RPMI7951 (cell line): ENCODE results near the gene PLPP2. TPM values are rescaled to one million over a fixed set of nuclear protein-coding genes. Genes with fewer than 3 reads are reported as not detected.

ENCODE experiments used
- DNase-seq: peaks from one replicate; pipeline ENCODE4 v3.0.0-alpha.2; 2012; ENCODE audit warnings: low read depth
- total RNA-seq: library from RNA; depleted of rRNA; stranded (reverse); fragments of >200 nt; shearing (Covaris generic); gene quantifications from 2 replicates; pipeline ENCODE4 v1.2.3, GENCODE V29; 2014

The PLPP2 gene
- total RNA-seq, 1 experiment from 2014 or later, result 0.48 TPM

DNA sequence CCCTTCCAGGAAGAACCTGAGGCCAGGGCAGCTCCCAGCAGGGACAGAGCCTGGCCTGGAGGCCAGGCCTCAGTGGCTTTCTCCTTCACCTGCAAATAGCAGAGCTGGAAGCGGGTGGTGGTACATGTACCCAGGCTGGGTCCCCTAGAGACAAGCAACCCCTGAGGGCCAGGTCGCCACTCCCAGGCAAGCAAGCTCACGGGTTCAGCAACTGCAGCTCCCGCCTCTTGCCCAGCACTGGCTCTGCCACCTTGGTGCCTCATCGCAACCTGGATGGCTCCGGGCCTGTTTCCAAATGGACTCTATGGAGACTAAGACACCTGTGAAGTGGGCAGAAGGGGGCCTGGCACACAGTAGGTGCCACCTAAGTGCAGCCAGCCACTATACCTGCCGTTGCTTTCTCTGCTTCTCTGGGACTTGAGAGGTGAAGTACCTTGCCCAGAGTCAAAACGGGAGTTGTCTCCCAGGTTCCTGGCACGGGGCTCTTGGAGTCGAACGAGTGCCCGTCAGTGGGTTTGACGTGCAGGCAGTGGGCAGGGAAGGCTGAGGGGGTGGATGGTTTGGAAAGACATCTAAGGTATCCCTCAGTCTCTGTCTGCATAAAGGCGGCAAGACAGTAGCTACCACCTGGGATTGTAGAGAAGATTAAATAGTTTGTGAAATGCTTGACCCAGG lies 2.4 kb upstream of the PLPP2 start:
- no peak for DNase-seq

DNA sequence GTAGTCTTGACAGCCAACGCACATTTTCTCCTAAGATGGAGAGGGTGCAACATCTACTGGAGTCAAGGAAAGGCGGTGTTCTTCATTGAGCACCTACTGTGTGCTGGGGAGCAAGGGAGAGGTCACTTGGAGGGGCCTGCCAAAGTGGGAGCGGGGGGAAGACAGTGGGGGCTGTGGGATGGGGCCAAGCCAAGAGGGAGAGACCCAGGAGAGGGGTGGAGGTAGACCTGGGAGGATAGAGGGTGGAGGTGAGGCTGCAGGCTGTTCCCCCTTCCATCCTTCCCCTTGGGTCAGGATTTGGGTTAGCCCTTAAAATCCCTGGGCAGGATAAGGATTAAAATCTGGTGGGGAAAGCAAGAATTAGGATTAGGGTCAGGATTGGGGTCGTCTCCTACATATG lies 1.7 kb upstream of the PLPP2 start:
- DNase-seq, result no peak

DNA sequence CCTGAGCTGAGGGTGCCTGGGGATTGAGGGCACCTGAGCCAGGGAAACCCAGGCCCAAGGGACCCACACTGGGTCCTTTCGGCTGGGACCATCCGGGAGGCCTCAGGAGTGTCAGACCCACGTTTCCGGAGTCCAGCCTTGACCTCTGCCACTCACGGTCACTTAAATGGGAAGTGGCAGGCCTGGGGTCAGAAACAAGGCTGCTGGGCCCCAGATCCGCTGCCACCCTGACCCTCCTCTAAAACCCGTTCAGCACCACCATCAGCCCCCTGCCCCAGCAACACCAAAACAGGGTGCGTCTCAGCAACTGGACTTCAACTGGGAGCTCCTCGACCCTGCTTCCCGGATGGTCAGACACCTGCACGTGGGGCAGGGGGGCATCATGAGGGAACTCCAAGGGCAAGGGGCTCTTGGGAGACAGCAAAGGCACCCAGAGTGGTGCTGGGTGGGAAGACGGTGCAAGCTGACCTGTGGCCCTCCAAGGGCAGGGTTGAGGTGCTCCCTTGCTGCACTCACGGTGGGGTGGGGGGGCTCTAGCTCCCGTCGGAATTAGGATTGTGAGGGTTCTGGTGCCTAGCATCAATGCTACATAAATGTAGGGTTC lies 1.2 kb upstream of the PLPP2 start:
- no peak for DNase-seq

DNA sequence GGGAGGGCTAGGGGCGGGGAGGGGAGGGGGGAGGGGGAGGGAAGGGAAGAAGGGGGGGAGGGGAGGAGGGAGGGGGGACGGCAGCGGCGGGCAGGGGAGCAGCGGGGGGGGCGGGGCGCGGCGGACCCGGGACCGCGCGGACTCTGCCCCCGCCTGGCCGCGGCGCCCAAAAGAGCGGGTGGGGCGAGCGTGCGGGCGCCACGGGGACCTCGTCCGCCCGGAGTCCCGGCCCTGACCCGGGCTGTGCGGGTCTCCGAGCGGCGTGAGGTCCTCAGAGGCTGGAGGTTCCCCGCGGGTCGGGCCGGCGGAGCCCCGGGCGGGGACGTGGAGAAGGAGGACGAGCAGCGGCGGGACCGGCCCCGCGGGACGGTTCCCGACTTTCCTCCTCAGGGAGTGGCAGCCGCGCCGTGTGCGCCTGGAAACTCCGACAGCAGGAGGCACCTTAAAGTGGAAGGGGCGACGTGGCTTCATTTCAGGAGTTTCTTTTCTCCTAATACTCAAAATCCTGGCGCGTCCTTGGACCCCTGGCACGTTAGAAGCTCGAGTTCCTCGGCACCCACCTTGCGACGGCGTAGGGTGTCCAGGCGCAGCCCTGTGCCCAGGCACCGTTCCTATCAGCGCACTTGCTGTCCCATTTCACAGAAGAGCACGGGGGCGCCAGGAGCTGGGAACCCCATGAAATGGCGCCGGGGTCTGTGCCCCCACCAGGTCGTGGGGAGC lies 518 bp upstream of the PLPP2 start:
- no peak for DNase-seq

DNA sequence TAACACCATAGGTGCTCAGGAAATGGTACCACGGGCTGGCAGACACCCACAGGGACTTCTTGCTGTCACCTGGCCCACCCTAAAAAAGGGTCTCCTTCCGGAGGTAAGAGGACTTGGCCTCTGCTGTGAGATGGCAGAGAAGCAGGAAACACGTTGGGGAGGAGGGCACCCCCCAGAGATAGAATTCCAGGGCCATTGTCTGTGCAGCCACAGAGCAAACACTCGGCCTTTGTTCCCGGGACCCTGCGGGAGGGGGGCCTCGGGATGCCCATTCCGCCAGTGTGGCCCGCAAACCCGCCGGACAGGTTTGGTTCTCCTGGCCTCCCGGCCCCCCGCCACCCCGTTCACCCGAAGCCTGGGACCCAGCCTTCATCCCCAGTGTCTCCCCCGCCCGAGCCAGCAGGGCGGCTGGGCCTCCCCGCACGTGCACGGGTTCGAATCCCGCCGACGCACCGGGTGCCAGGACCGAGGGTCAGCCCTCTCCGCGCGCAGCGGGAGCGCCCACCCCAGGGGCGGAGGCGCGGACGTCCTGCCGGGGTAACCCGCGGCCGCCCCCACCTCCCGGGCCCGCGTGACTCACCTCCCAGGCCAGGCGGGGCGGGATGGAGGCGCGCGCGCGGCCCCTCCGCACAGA lies 714 bp downstream of the PLPP2 start:
- no peak for DNase-seq

DNA sequence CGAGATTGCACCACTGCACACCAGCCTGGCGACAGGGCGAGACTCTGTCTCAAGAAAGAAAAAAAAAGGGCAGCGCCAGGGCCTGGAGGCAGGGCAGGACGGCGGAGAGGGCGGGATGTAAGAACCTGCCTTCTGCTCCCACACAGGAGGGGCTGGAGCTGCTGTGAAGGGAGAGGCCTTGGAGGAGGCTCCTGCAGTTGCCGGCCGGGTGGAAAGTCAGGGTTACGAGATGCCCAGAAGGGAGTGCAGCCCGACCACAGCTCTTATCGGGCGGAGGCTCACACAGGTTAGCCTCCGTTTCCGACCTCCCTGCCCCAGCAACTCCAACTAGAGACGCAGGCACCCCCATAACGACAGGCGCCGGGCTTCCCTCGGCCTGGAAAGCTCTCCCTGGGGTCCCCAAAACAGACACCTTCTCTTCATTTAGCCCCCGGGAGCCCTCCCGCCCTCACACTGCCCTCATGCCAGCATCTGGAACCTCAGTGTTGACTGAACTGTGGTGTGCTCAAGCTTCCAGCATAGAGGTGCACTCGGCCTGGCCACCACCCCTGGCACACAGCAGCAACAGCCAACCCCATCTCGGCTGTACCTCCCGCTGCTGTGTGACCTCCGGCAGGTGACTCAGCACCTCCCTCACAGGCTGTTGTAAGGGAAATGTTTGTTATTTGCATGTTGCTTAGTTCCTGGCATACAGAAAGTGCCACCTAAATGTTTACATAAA lies 1.4 kb downstream of the PLPP2 start:
- DNase-seq, result peak; percentile 22

DNA sequence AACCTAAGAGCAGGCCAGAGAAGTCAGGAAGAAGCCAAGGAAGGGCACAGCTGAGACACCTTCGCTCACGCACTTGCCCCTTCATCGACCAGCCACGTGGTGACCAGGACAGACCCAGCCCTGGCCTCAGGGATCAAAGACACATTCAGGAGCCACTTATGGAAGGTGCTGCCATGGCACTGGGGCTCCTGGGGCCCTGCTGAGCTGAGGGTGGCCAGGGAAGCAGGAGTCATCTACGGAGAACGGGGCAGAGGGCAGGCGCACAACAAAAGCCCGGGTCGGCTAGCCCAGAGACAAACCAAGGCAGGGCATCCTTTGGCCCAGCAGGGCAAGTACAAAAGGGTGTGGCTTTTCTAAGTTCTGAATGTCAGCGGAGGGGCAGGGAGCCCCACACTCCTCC lies 2.3 kb downstream of the PLPP2 start:
- DNase-seq, result no peak

DNA sequence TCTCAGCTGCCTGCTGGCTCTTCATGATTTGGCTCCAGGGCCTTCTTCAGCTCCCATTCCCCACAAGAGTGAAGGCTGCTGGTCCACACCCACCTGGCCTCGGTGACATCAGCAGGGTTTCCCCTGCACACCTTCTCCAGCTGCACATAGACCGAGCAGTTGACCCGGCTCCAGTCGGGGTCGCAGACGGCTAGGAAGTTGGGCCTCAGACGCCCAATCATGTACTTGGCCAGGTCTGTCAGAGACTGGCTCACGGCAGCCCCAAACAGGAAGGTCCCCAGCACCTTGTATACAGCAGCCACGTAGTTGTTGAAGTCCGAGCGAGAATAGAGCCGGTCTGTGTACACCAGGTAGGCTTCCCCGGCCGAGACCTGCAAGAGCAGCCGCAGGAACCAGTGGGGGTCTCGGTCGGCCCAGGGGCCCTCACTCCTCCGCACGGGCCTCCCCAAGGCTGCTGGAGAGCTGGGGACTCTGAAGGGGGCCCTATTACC lies 3.8 kb downstream of the PLPP2 start:
- no peak for DNase-seq

DNA sequence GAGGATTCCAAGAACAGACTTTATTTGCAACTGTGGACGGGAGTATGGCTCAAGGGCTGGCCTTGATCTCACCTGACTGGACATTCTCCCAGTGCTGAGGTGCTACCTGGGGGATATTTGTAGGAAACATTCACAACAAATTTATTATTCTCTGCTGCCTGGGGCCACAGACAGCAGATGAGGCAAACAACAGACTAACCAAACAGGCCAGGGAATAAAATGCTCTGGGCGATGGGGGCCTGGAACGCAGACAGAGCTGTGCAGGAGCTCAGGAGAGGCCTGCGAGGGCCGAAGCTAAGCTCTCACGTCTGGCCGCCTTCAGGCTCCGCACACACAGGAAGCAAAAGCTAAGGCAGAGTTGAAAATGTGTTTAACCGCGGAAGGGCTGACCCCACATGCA lies 7.8 kb downstream of the PLPP2 start:
- DNase-seq, result no peak

DNA sequence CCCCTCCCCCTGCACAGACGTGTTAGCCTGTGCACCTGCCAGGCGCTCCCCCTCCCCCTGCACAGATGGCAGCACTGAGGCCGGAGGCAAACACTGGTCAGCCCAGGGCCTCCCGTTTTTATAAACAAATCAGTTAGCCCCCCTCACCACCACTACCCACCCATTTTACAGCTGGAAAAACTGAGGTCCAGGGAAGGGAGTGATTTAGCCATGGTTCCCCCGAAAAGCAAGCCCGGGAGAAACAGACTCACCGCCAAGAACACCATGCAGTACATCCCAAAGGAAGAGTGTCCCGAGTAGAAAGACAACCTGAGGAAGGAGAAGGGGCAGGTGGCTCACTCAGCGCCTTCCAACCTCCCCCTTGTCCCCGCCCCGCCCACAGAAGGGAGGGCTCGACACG lies 8.7 kb downstream of the PLPP2 start:
- no peak for DNase-seq

DNA sequence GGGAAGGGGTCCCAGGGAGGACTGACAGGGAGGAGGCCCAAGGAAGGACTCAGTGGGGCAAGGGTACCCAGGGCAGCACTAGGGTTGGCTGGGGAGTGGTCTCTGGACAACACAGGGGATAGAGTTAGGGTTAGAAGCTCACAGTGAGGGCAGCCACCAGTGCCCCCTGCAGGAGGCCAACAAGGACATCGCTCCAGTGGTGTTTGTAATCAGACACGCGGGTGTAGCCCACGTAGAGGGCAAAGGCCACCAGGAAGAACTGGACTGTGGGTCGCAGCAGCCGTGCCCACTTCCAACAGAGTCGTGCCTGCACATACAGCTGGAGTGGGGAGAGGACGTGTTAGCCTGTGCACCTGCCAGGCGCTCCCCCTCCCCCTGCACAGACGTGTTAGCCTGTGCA lies 9.2 kb downstream of the PLPP2 start:
- no peak for DNase-seq

DNA sequence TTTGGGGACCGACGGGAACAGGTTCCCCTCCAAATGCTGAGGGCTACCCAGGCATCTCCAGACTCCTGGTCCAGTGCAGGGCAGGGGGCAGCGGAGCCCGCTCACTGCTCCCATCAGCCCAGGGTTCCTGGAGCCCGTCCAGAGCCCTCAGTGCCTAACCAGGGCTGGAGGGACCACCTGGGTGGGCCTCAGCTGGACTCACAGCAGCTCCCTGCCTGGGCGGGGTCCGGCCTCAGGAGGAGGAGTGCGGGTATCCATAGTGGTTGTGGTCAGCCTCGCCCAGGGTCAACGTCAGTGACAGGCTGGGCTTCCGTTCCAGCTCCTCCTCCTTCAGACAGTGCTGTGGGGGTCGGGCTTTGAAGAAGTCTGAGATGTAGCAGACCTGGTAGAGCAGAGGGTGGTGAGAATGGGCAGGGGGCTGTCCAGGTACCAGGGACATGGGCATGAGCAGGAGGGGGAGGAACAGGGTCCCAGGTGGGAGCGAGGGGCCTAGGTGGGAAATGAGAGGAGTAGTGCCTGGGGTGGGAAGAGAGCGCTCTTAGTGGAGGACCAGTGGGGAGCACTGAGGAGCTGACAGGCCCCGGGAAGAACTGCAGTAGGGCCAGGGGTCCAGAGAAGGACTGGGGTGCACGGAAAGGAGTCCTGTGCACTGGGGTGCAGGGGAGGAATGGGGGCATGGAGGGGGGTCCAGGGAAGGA lies 9.9 kb downstream of the PLPP2 start:
- no peak for DNase-seq

DNA sequence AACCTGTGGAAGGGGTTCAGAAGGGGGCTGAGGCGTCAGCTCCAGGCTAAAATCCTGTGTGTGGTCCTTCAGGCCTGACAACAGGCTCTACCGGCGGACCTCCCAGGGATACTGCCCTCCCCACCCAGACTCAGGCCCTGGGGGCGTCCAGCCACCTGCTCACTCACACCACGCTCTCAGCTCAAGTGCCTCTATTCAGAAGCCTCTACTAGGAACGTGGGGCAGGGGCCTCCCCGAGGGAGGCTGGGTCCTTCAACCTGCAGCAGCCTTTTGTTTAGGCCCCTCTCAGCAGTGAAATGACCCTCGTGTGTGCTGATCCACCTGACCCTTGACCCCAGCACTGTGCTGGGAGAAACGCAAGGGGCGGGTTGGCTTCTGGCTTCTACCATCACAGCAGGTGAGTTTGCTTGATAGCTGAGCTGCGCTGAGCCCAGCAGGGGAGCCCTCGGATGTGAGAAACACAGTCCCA lies 10.6 kb downstream of the PLPP2 start:
- no peak for DNase-seq

DNA sequence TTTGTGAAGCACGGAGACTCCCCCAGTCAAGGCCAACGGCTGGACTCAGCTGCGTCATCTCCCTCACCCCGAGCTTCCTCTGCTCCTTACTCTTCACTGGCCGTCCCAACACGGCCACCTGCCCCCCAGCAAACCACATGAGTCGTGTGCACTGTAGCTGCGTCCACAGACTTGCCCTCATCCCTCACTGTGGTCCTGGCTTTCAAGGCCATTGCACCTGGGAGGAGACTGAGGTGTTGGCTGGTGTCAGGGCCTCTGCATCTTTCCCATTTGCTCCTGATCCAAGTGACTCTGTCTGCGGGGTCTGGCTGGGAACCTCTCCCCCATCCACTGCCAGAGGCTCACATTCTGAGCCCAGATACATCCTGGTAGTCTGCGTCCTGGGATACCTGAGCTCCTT lies 11.5 kb downstream of the PLPP2 start:
- no peak for DNase-seq

DNA sequence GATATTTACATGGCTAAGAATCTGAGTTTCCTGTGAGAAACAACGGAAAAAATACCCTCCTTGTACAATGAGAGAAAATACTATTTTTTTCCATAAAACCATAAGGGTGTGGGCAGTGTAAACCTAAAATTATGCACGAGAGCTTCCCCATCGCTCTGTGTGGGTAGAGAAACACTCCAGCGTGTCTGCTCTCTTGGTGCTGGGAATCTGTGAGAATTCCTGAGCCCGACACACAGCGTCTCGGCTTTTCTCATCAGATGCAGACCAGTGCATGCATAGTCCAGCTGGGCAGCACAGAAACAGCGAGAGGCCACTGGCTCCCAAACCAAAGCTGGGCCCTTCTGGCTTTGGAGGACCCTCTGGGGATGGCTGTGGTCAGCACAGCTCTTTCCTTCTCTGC lies 12.0 kb downstream of the PLPP2 start:
- no peak for DNase-seq

DNA sequence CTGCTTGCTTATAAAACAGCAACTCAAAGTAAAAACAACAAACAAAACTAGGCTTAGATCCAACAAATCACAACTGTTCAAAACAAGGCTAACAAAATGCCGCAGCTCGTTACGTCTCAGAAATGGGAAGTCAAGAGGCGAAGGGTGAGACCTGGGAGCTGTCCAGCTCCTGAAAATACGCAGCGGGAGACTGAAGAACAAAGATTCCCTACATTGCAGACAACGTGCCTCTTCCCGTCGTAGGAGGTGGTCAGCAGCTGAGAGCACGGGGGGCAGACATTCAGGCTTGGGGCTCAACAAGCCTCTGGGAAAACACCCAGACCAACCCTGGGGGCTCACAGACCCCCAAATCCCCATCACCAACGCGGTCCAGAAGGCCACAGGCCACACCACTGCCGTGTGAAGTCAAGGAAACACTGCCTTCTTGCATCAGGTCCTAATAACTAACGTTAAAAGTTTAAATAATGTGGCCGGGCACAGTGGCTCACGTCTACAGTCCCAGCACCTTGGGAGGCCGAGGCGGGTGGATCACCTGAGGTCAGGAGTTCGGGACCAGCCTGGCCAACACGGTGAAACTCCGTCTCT lies 13.5 kb downstream of the PLPP2 start:
- DNase-seq, result peak; percentile 29

DNA sequence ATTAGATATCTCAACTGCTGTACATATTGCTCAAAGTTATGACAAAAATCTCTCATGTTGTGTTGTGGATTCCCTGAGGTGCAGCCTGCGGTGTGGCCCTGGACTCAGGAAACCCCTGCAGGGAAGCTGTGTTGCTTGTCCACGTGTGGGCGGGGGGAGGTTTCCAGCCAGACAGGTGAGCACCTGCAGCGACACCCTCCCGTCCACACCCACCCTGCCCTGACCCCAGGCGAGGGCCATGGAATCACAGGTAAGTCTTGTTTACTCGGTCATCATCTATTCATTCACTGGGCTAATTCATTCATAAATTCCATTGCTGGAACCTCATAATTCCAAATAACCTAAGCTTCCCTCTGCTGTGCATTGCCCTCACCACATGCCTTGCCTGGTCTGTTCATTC lies 14.1 kb downstream of the PLPP2 start:
- no peak for DNase-seq

DNA sequence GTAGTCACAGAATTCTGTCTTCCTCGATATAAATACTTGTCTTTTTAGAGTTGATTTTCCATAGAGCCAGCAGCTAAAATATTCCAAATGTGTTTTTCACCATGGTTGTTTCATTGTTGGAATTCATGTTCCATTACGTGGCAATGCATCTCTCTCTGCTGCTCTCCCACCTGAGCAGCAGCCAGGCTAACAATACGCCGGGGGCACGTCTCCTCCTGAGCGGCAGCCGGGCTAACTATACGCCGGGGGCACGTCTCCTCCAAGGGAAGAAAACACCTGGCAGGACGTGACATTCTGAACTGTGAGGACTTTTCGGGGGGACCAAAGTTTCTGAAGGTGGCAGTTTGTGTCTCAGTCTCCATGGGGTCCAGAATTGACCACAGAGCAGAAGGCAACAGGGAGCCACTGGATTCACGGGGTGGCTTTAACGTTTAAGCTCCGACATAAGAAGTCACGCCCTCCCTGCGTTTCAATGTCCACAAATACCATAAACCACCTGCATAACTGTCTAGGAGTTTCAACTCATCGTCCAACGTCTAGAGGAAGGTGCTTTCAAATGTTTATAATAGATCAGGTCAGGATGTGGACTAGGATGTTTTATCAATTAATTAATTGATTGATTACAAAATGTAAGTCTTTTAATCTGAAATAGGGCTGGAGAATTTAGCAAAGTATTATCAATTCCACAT lies 15.1 kb downstream of the PLPP2 start:
- DNase-seq, result no peak

DNA sequence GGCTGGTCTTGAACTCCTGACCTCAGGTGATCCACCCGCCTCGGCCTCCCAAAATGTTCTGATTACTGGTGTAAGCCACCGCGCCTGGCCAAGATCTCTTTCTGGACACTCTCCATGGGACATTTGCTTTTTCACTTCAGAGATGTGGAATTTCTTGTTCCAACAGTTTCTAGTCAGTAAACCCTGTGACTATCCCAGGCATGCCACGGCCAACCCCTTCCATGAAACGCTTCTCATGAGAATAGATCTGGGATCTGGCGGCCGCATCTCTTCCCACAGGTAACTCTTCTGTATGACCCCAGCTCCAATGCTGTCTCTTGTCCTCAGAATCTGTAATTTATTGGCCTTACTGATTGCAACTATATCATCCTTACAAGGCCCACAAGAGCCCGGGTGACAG lies 16.2 kb downstream of the PLPP2 start:
- DNase-seq, result no peak

DNA sequence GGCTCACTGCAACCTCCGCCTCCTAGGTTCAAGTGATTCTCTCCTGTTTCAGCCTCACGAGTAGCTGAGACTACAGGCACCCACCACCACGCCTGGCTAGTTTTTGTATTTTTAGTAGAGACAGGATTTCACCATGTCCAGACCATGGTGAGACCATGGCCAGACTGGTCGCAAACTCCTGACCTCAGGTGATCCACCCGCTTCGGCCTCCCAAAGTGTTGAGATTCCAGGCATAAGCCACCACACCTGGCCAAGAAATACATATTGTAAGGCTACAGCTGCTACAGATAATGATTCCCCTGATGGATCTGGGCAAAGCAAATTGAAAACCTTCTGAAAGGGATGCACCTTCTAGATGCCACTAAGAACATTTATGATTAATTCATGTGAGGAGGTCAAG lies 17.8 kb downstream of the PLPP2 start:
- no peak for DNase-seq
